GM06990 (cell line): ENCODE data around the gene LARGE2.

Experiments used
- DNase-seq: peaks from one replicate; pipeline ENCODE4 v3.0.0-alpha.2; 2011; ENCODE audit not compliant: insufficient read length; ENCODE audit errors: extremely low read depth
- H3K27me3 ChIP-seq: replicated peaks from 2 replicates; pipeline ENCODE4 v1.6.0; 2011; ENCODE audit warnings: low read length; ENCODE audit not compliant: control insufficient read depth, insufficient read depth
- H3K36me3 ChIP-seq: 2 replicates; pipeline ENCODE4 v1.5.1; 2011; ENCODE audit warnings: low read length; ENCODE audit not compliant: control insufficient read depth, insufficient read depth
- H3K4me3 ChIP-seq: replicated peaks from 2 replicates; pipeline ENCODE4 v1.5.1; 2011; ENCODE audit warnings: low read depth, mild to moderate bottlenecking, control low read depth, low read length
- TF ChIP-seq, protein P1 (sequence below): IDR thresholded peaks from 2 replicates; pipeline ENCODE4 v1.5.1; 2011; ENCODE audit warnings: low read length, control low read depth, mild to moderate bottlenecking, inconsistent platforms; ENCODE audit not compliant: insufficient read depth, poor library complexity, severe bottlenecking

The LARGE2 gene

DNA sequence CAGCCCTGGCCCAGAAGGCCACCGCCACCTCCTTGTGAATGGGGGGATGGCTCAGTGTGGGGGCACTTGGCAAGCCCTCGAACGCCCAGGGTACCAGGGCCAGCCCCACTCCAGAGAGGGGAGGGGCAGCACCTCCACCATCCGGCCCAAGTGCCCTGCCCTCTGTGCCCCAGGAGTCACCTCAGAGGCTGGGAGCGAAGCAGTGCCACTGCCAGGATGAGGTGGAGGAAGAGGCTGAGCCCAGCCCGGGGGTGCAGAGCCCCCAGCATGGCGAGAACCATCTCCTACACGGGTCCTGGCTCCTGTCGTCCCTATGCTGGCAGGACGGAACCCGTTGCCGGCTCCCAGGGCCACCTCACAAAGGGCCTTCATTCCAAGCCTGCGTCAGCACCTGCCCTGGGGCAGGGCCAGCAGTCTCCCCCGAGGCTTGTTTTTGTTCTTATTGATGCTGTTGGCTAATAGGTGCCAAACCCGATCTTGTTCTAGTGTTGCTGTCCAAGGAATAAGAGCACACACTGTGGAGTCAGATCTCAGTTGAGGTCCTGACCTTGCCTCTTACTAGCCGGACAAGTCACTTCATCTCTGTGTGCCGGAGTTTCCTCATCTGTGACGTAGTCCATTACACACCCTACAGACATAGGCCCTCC, 15.4 kb upstream of the LARGE2 start, which contains the start of gene FREY1:
FREY1 (minus strand) TSS at position 307 of the 647 bp plus-strand sequence; CDS start at position 281, 26 bp downstream.
- no peaks in the 10 kb centered on the region for H3K27me3 ChIP-seq
- peaks cover 22% of the 10 kb centered on the region for H3K36me3 ChIP-seq
- TF ChIP-seq, protein P1, sequence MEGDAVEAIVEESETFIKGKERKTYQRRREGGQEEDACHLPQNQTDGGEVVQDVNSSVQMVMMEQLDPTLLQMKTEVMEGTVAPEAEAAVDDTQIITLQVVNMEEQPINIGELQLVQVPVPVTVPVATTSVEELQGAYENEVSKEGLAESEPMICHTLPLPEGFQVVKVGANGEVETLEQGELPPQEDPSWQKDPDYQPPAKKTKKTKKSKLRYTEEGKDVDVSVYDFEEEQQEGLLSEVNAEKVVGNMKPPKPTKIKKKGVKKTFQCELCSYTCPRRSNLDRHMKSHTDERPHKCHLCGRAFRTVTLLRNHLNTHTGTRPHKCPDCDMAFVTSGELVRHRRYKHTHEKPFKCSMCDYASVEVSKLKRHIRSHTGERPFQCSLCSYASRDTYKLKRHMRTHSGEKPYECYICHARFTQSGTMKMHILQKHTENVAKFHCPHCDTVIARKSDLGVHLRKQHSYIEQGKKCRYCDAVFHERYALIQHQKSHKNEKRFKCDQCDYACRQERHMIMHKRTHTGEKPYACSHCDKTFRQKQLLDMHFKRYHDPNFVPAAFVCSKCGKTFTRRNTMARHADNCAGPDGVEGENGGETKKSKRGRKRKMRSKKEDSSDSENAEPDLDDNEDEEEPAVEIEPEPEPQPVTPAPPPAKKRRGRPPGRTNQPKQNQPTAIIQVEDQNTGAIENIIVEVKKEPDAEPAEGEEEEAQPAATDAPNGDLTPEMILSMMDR, result no peak
- no peak within 1 kb of the TSS for H3K4me3 ChIP-seq
- no peak for DNase-seq

DNA sequence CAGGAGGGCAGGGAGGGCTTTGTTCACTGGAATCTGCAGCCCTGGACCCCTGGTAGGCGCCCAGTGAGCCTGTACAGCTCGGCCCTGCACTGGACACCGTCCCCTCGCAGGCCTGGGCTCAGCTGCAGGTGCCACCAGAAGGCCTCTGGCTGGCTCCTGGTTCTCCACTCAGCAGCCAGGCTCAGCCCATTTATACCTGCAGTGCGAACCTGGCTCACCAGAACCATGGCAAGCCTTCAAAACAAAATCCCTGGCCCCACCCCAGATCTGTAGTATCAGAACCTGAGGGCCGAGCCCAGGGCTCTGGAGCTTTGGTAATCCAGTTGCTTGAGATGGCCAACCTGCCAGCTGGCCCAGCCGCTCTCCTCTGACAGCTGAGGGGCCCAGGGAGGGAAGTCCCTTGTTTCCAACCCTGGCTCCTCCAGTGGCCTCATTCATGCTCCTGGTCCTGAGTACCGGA, 14.5 kb upstream of the LARGE2 start:
- H3K36me3 ChIP-seq, result peaks cover 22% of the 10 kb centered on the region
- no peak for DNase-seq
- TF ChIP-seq, protein P1, result no peak
- H3K4me3 ChIP-seq, result no peak overlapping the region
- no peaks in the 10 kb centered on the region for H3K27me3 ChIP-seq

DNA sequence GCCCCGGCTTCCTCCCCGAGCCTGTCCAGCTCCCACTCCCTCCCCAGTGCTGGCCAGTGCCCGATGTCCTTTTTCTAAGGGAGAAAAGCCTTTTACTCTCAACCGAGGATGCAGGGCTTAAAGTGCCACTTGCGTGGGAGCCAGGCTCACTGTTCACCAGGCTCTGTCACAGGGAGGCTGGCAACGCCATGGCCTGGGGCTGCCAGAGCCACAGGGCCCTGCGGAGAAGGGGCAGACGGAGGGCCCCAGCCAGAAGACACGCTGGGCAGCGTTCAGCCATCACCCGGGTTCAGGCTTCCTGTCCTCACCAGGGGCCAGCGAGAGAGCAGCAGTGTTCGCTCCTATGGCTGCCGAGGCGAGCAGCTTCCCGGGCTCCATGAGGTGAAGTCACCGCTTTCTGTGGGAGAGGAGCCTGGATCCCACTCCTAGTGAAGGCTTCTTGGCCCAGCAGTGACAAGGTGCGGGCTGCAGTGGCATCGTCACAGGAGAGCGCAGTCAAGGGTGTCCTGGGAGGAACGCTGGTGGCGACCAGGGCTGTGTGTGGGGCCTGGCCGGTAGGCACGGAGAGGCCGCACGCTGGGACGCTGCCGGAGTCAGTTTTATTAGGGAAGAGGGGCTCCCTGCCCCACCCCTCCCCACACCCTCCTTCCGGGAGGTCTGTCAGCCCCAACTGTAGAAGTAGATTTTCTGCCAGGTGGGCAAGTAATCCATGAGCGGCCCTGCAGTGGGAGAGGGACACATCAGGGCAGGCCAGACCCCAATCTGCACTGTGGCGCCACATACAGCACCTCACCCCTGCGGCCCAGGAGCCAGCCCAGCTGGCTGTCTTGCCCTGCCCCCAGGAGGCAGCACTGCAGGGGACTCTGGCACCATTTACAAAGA, 12.6 kb upstream of the LARGE2 start:
- Histone ChIP-seq H3K36me3 (peaks cover 38% of the 10 kb centered on the region), H3K27me3 (no peaks in the 10 kb centered on the region), H3K4me3 (no peak overlapping the region)
- TF ChIP-seq, protein P1, result no peak
- no peak for DNase-seq

DNA sequence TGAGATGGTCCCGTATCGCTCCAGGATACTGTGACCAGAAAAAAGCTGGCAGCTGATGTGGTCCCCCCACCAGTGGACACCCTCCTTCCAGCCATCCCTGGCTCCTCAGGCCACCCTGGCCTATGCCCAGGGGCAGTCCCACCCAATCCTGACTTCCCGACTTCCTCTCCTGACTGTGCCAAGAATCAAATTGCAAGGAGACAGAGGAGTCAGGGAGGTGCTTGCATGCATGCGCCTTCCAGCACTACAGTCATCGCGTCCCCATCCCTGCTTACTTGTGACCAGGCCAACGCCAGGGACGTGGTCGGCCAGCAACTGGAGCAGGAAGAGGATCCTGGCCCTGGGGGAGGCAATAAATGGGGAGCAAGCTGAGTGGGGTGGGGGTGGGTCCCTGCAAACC, 11.8 kb upstream of the LARGE2 start:
- no peak for DNase-seq
- no peaks in the 10 kb centered on the region for H3K27me3 ChIP-seq
- peaks cover 44% of the 10 kb centered on the region for H3K36me3 ChIP-seq
- H3K4me3 ChIP-seq, result no peak overlapping the region
- TF ChIP-seq, protein P1, result no peak

DNA sequence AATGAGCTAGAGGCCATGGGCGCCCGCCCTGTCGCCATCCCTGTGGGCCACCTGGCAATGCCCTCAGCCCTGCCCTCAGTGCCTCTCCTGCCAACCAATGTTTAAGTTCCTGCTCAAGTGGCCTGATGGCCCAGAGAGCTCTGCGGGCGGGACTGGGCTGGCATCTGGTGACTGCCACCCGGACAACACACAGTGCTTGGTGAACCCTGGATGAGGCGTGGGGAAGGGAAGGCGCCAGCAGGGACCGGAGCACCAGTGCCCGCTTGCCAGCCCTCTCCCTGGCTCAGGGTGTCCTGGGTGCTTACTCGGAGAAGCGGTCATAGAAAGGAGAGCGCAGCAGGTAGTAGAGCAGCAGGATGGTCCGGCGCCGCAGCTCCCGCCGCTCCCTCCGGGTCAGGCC, 8.9 kb upstream of the LARGE2 start:
- no peak for DNase-seq
- Histone ChIP-seq H3K27me3 (no peaks in the 10 kb centered on the region), H3K36me3 (peaks cover 44% of the 10 kb centered on the region), H3K4me3 (no peak overlapping the region)
- TF ChIP-seq, protein P1, result no peak
